Endothelial cell of umbilical vein (primary cell): ENCODE data around the gene SFMBT1. TPM values are rescaled to one million over a fixed set of nuclear protein-coding genes. Genes with fewer than 3 reads are reported as not detected.

ENCODE experiments used
- BruUV-seq: library from RNA; stranded (reverse); fragments of 400-500 nt; replicated peaks from 2 replicates; lab custom pipeline; 2021; lab: Mats Ljungman, UMichigan
- CTCF ChIA-PET: fragments of 300-600, 350-600 bp; sonication (Branson Sonifier 250); formaldehyde crosslinking; loops from one replicate; lab custom pipeline; 2021; ENCODE audit warnings: antibody characterized with exemption, inconsistent platforms; lab: Charles Lee
- POLR2A ChIA-PET: fragments of 300-600, 350-600 bp; sonication (Branson Sonifier 250); formaldehyde crosslinking; loops from one replicate; lab custom pipeline; 2021; ENCODE audit warnings: antibody characterized with exemption, inconsistent platforms; lab: Charles Lee
- DNase-seq: peaks from one replicate; pipeline ENCODE4 v3.0.0-alpha.2; 2011; ENCODE audit warnings: low read depth, low spot score
- FAIRE-seq: peaks from 2 replicates; lab custom pipeline; 2011; peaks lifted over from hg19 to GRCh38; lab: Jason Lieb, UNC
- H2AFZ ChIP-seq: 2 replicates; pipeline ENCODE4 v1.6.0; 2012; ENCODE audit warnings: low read depth, low read length, control low read depth, inconsistent platforms
- H3K27ac ChIP-seq: 2 replicates; pipeline ENCODE4 v1.5.1; 2011; ENCODE audit warnings: low read depth, mild to moderate bottlenecking, control low read depth, low read length, moderate library complexity; ENCODE audit not compliant: insufficient read depth
- H3K27me3 ChIP-seq, 2 experiments: 2 replicates each; pipeline versions ENCODE4 v1.6.0 to v1.6.1; 2011; ENCODE audit warnings: low read length in 2 of 2, mixed read lengths in 1 of 2; ENCODE audit not compliant: control insufficient read depth in 2 of 2, insufficient read depth in 2 of 2
- H3K36me3 ChIP-seq, 2 experiments: 2 replicates in 1 of 2; 3 replicates in 1 of 2; pipeline ENCODE4 v1.5.1; 2011; ENCODE audit warnings: low read length in 2 of 2, mild to moderate bottlenecking in 1 of 2, moderate library complexity in 1 of 2; ENCODE audit not compliant: control insufficient read depth in 2 of 2, insufficient read depth in 2 of 2; ENCODE audit errors: extremely low read depth in 1 of 2
- H3K4me1 ChIP-seq: 3 replicates; pipeline ENCODE4 v1.5.1; 2011; ENCODE audit warnings: mild to moderate bottlenecking, low read length; ENCODE audit not compliant: control insufficient read depth, insufficient read depth; ENCODE audit errors: extremely low read depth
- H3K4me2 ChIP-seq: 2 replicates; pipeline ENCODE4 v1.6.1; 2011; ENCODE audit warnings: low read length, control low read depth, mixed read lengths; ENCODE audit not compliant: insufficient read depth
- H3K4me3 ChIP-seq, 3 experiments: fragments of 200-600 bp in 1 of 3; sonication (generic), shearing (Covaris generic) in 1 of 3; replicated peaks in 1 of 3; 2 replicates each; pipeline ENCODE4 v1.5.1; 2011 to 2016; ENCODE audit warnings: control low read depth in 3 of 3, low read length in 3 of 3, mild to moderate bottlenecking in 2 of 3, inconsistent platforms in 1 of 3, low read depth in 1 of 3, moderate library complexity in 1 of 3; ENCODE audit not compliant: insufficient read depth in 1 of 3
- H3K79me2 ChIP-seq: 2 replicates; pipeline ENCODE4 v1.6.0; 2012; ENCODE audit warnings: low read length, inconsistent platforms; ENCODE audit not compliant: control insufficient read depth, insufficient read depth
- H3K9ac ChIP-seq: replicated peaks from 2 replicates; pipeline ENCODE3; 2011; ENCODE audit warnings: low read length, control low read depth; ENCODE audit not compliant: insufficient read depth; ENCODE audit errors: extremely low read depth
- H3K9me1 ChIP-seq: replicated peaks from 3 replicates; pipeline ENCODE4 v1.6.0; 2011; ENCODE audit warnings: mild to moderate bottlenecking, low read length; ENCODE audit not compliant: control insufficient read depth, insufficient read depth; ENCODE audit errors: extremely low read depth
- H3K9me3 ChIP-seq: replicated peaks from 2 replicates; pipeline ENCODE4 v1.5.1; 2012; ENCODE audit warnings: low read length, inconsistent platforms; ENCODE audit not compliant: control insufficient read depth, insufficient read depth
- H4K20me1 ChIP-seq: replicated peaks from 2 replicates; pipeline ENCODE3; 2011; ENCODE audit warnings: mild to moderate bottlenecking, low read length; ENCODE audit not compliant: control insufficient read depth, insufficient read depth; ENCODE audit errors: extremely low read depth
- EZH2 ChIP-seq: IDR thresholded peaks from 2 replicates; pipeline ENCODE4 v1.6.1; 2012; ENCODE audit warnings: borderline replicate concordance, low read depth, mild to moderate bottlenecking, moderate library complexity, low read length, inconsistent platforms; ENCODE audit not compliant: severe bottlenecking
- FOS ChIP-seq: IDR thresholded peaks from 2 replicates; pipeline ENCODE4 v1.6.1; 2011; ENCODE audit warnings: mild to moderate bottlenecking, low read length, moderate library complexity, borderline replicate concordance; ENCODE audit not compliant: insufficient read depth
- GATA2 ChIP-seq: IDR thresholded peaks from 2 replicates; pipeline ENCODE4 v1.7.0; 2011; ENCODE audit warnings: low read depth, mild to moderate bottlenecking, moderate library complexity, mixed read lengths, low read length; ENCODE audit not compliant: insufficient read length, insufficient read depth
- JUN ChIP-seq: IDR thresholded peaks from 2 replicates; pipeline ENCODE4 v1.6.1; 2011; ENCODE audit warnings: borderline replicate concordance, low read depth; ENCODE audit not compliant: insufficient read length, insufficient read depth
- MYC ChIP-seq: IDR thresholded peaks from one replicate; pipeline ENCODE4 v1.6.1; 2011; ENCODE audit warnings: mild to moderate bottlenecking, low read depth, low read length
- POLR2A ChIP-seq: IDR thresholded peaks from 2 replicates; pipeline ENCODE4 v1.6.1; 2012; ENCODE audit warnings: low read depth, mild to moderate bottlenecking, control low read depth, low read length
- POLR2AphosphoS5 ChIP-seq: IDR thresholded peaks from 2 replicates; pipeline ENCODE4 v1.6.1; 2012; ENCODE audit warnings: low read depth, mild to moderate bottlenecking, control low read depth, low read length, moderate library complexity; ENCODE audit not compliant: insufficient read depth
- dilution Hi-C: fragments of 300-500 bp; cut with MboI; formaldehyde crosslinking; loops from one replicate; pipeline ENCODE4 v1.15.0; 2019; ENCODE audit warnings: low sequenced_read_pairs; ENCODE audit not compliant: extremely low pct_ligation_motif_present
- intact Hi-C: fragments of 100-400 bp; cut with micrococcal nuclease; formaldehyde crosslinking; loops from one replicate; pipeline ENCODE4 v1.10.0; 2022
- polyA plus RNA-seq, 4 experiments: library from polyadenylated mRNA; depleted of rRNA in 3 of 4; stranded (reverse) in 3 of 4; unstranded in 1 of 4; fragments of >200 nt; gene quantifications; 2 replicates each; pipeline versions ENCODE4 v1.2.1 to v1.2.3, GENCODE V29; 2011 to 2012; ENCODE audit warnings: missing spikeins in 1 of 4
- total RNA-seq: library from RNA; stranded (reverse); gene quantifications from 2 replicates; pipeline ENCODE4 v1.2.3, GENCODE V29; 2021
- TF ChIP-seq, protein P1 (sequence below): IDR thresholded peaks from 2 replicates; pipeline ENCODE4 v1.6.1; 2011; ENCODE audit not compliant: insufficient read depth, insufficient read length
- TF ChIP-seq, protein P2 (sequence below), 2 donors: IDR thresholded peaks; 1 replicate in 1 of 2; 2 replicates in 1 of 2; pipeline ENCODE4 v1.5.1; 2011; ENCODE audit warnings: low read length in 2 of 2, mild to moderate bottlenecking in 2 of 2, moderate library complexity in 2 of 2, control low read depth in 1 of 2, inconsistent platforms in 1 of 2, low read depth in 1 of 2; ENCODE audit not compliant: insufficient read depth in 1 of 2; ENCODE audit errors: extremely low read depth in 1 of 2

The SFMBT1 gene
- total and polyA plus RNA-seq, 2 donors (not counting 3 experiments of a cell fraction or from before 2014, with no cell fraction given), result 1.8 to 6.0 TPM

DNA sequence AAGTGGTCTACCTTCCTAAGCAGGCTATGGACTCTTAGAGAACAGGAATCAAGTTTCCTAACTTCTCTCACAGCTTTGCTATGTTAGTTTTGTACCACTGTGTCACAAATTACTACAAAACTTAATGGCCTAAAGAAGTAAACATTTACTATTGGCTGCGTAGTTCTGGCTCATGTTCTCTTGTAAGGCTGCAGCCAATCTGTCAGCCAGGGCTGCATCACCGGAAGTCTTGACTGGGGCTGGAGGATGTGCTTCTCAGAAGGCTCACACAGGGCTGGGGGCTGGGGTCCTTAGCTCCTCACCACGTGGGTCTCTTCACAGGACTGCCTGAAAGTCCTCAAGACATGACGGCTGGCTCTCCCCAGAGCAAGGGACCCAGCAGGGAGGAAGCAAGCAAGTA is 164.0 kb downstream of the SFMBT1 start:
- no peaks in the 10 kb centered on the region for H3K79me2 ChIP-seq
- H3K27me3 ChIP-seq, result no peaks in the 10 kb centered on the region
- no peak overlapping the region for H3K4me3 ChIP-seq
- H2AFZ ChIP-seq, result no peak overlapping the region
- BruUV-seq, result no TSS peak
- H3K9me3 ChIP-seq, result no peaks in the 10 kb centered on the region
- H3K4me2 ChIP-seq, result no peak overlapping the region
- no peaks in the 10 kb centered on the region for H4K20me1 ChIP-seq
- no peak overlapping the region for H3K9ac ChIP-seq
- intact Hi-C loops (no loop called here), dilution Hi-C loops (no loop called here)
- POLR2A ChIA-PET, result no interaction called here
- peaks cover 0 to 1% of the 10 kb centered on the region in 2 experiments for H3K36me3 ChIP-seq
- CTCF ChIA-PET, result no interaction called here
- FAIRE-seq (no peak), DNase-seq (no peak)
- no peaks in the 10 kb centered on the region for H3K9me1 ChIP-seq
- no peaks in the 10 kb centered on the region for H3K4me1 ChIP-seq
- TF ChIP-seq EZH2 (no peak), GATA2 (no peak), POLR2A (no peak), MYC (no peak), POLR2AphosphoS5 (no peak), JUN (no peak), FOS (no peak)
- TF ChIP-seq, protein P1, sequence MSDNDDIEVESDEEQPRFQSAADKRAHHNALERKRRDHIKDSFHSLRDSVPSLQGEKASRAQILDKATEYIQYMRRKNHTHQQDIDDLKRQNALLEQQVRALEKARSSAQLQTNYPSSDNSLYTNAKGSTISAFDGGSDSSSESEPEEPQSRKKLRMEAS, result no peak
- TF ChIP-seq, protein P2, sequence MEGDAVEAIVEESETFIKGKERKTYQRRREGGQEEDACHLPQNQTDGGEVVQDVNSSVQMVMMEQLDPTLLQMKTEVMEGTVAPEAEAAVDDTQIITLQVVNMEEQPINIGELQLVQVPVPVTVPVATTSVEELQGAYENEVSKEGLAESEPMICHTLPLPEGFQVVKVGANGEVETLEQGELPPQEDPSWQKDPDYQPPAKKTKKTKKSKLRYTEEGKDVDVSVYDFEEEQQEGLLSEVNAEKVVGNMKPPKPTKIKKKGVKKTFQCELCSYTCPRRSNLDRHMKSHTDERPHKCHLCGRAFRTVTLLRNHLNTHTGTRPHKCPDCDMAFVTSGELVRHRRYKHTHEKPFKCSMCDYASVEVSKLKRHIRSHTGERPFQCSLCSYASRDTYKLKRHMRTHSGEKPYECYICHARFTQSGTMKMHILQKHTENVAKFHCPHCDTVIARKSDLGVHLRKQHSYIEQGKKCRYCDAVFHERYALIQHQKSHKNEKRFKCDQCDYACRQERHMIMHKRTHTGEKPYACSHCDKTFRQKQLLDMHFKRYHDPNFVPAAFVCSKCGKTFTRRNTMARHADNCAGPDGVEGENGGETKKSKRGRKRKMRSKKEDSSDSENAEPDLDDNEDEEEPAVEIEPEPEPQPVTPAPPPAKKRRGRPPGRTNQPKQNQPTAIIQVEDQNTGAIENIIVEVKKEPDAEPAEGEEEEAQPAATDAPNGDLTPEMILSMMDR (IDR thresholded peaks at IDR 0.05; ENCODE audit: extremely low read depth in 1 of 2, insufficient read depth in 1 of 2, low read depth in 1 of 2, low read length in 2 of 2), result no peak
- no peak overlapping the region for H3K27ac ChIP-seq
